H1 (cell line): ENCODE measurements around the gene ENTPD6. TPM values are rescaled to one million over a fixed set of nuclear protein-coding genes. Genes with fewer than 3 reads are reported as not detected.

Experiments
- CTCF ChIA-PET: fragments of 300-600 bp; sonication (Branson Sonifier 250); formaldehyde crosslinking; loops from one replicate; lab custom pipeline; 2021; ENCODE audit not compliant: partially characterized antibody; lab: Charles Lee
- POLR2A ChIA-PET: fragments of 300-600 bp; sonication (Branson Sonifier 250); formaldehyde crosslinking; loops from one replicate; lab custom pipeline; 2021; ENCODE audit warnings: inconsistent platforms; ENCODE audit not compliant: partially characterized antibody; lab: Charles Lee
- DNase-seq, 2 experiments: peaks; one replicate each; pipeline versions ENCODE4 v3.0.0 to v3.0.0-alpha.2; 2010 to 2022; ENCODE audit warnings: low spot score in 2 of 2, low read depth in 1 of 2, mixed read lengths in 1 of 2
- FAIRE-seq: peaks from 2 replicates; lab custom pipeline; 2011; peaks lifted over from hg19 to GRCh38; lab: Jason Lieb, UNC
- H2AFZ ChIP-seq: 2 replicates; pipeline ENCODE4 v1.8.1; 2012; ENCODE audit warnings: low read length, inconsistent platforms
- H2AK5ac ChIP-seq: 2 replicates; pipeline ENCODE4 v1.6.1; 2013; ENCODE audit warnings: low read depth, low read length
- H2BK120ac ChIP-seq: replicated peaks from 2 replicates; pipeline ENCODE3; 2013; ENCODE audit warnings: low read depth, low read length, inconsistent platforms
- H2BK12ac ChIP-seq: 2 replicates; pipeline ENCODE4 v1.6.1; 2013; ENCODE audit warnings: low read depth, low read length
- H2BK15ac ChIP-seq: 2 replicates; pipeline ENCODE4 v1.6.1; 2013; ENCODE audit warnings: low read length
- H2BK20ac ChIP-seq: 2 replicates; pipeline ENCODE4 v1.6.1; 2013; ENCODE audit warnings: low read length
- H2BK5ac ChIP-seq: 2 replicates; pipeline ENCODE4 v1.6.1; 2013; ENCODE audit warnings: low read depth, low read length
- H3K14ac ChIP-seq: 2 replicates; pipeline ENCODE4 v1.6.1; 2013; ENCODE audit warnings: inconsistent platforms; ENCODE audit not compliant: insufficient read length
- H3K18ac ChIP-seq: 2 replicates; pipeline ENCODE4 v1.6.1; 2013; ENCODE audit warnings: low read length; ENCODE audit errors: extremely low read depth
- H3K23ac ChIP-seq: 2 replicates; pipeline ENCODE4 v1.6.1; 2013; ENCODE audit warnings: inconsistent platforms; ENCODE audit not compliant: insufficient read length
- H3K23me2 ChIP-seq: 2 replicates; pipeline ENCODE4 v1.6.1; 2013; ENCODE audit warnings: low read depth, low read length
- H3K27ac ChIP-seq: 2 replicates; pipeline ENCODE4 v1.6.1; 2011; ENCODE audit warnings: low read depth, low read length, inconsistent platforms
- H3K27me3 ChIP-seq, 4 experiments: replicated peaks in 1 of 4; 1 replicate in 1 of 4; 2 replicates in 3 of 4; pipeline versions ENCODE4 v1.6.1 to v1.8.1; 2011 to 2013; ENCODE audit warnings: low read length in 3 of 4, mild to moderate bottlenecking in 3 of 4, inconsistent platforms in 2 of 4, mixed read lengths in 2 of 4, moderate library complexity in 1 of 4; ENCODE audit not compliant: control insufficient read depth in 3 of 4, insufficient read depth in 3 of 4; ENCODE audit errors: extremely low read depth in 1 of 4
- H3K36me3 ChIP-seq, 4 experiments: 2 replicates each; pipeline versions ENCODE4 v1.6.1 to v1.8.1; 2011 to 2013; ENCODE audit warnings: mild to moderate bottlenecking in 4 of 4, low read length in 3 of 4, moderate library complexity in 2 of 4, control low read depth in 1 of 4, inconsistent platforms in 1 of 4; ENCODE audit not compliant: insufficient read depth in 4 of 4, control insufficient read depth in 2 of 4
- H3K4ac ChIP-seq: replicated peaks from 2 replicates; pipeline ENCODE3; 2013; ENCODE audit warnings: low read length, low read depth, mixed read lengths, inconsistent platforms; ENCODE audit not compliant: insufficient read length
- H3K4me1 ChIP-seq, 4 experiments: replicated peaks in 1 of 4; 1 replicate in 1 of 4; 2 replicates in 3 of 4; pipeline versions ENCODE4 v1.6.1 to v1.8.1; 2011 to 2013; ENCODE audit warnings: low read length in 3 of 4, inconsistent platforms in 2 of 4, mixed read lengths in 1 of 4; ENCODE audit not compliant: insufficient read depth in 4 of 4, control insufficient read depth in 3 of 4
- H3K4me2 ChIP-seq, 2 experiments: 2 replicates each; pipeline versions ENCODE4 v1.6.1 to v1.8.1; 2011 to 2013; ENCODE audit warnings: low read depth in 2 of 2, low read length in 2 of 2, control low read depth in 1 of 2, inconsistent platforms in 1 of 2, mild to moderate bottlenecking in 1 of 2; ENCODE audit not compliant: insufficient read depth in 1 of 2
- H3K4me3 ChIP-seq, 4 experiments: fragments of 200-600, 300-600 bp in 1 of 4; sonication (generic), shearing (Covaris generic), sonication (Bioruptor Twin) in 1 of 4; 2 replicates each; pipeline versions ENCODE4 v1.5.1 to v1.8.1; 2011 to 2016; ENCODE audit warnings: low read length in 4 of 4, low read depth in 3 of 4, control low read depth in 2 of 4, inconsistent platforms in 2 of 4, mild to moderate bottlenecking in 2 of 4, mixed read lengths in 1 of 4, moderate library complexity in 1 of 4; ENCODE audit not compliant: insufficient read depth in 2 of 4; ENCODE audit errors: extremely low read depth in 1 of 4
- H3K56ac ChIP-seq: replicated peaks from 2 replicates; pipeline ENCODE3; 2013; ENCODE audit warnings: low read depth, mild to moderate bottlenecking, mixed read lengths, low read length, inconsistent platforms; ENCODE audit not compliant: insufficient read length
- H3K79me1 ChIP-seq: 2 replicates; pipeline ENCODE4 v1.6.1; 2013; ENCODE audit warnings: low read depth, low read length, control low read depth
- H3K79me2 ChIP-seq, 2 experiments: 2 replicates each; pipeline versions ENCODE4 v1.6.1 to v1.8.1; 2012 to 2013; ENCODE audit warnings: low read length in 2 of 2, mild to moderate bottlenecking in 2 of 2, inconsistent platforms in 1 of 2; ENCODE audit not compliant: insufficient read depth in 2 of 2, control insufficient read depth in 1 of 2
- H3K9ac ChIP-seq, 4 experiments: replicated peaks in 1 of 4; 1 replicate in 1 of 4; 2 replicates in 3 of 4; pipeline versions ENCODE4 v1.6.1 to v1.8.1; 2011 to 2013; ENCODE audit warnings: low read depth in 3 of 4, low read length in 3 of 4, control low read depth in 2 of 4, mild to moderate bottlenecking in 2 of 4, moderate library complexity in 2 of 4, inconsistent platforms in 1 of 4; ENCODE audit errors: extremely low read depth in 1 of 4
- H3K9me3 ChIP-seq, 2 experiments: 2 replicates each; pipeline versions ENCODE4 v1.6.1 to v1.8.1; 2012 to 2013; ENCODE audit warnings: mild to moderate bottlenecking in 2 of 2, moderate library complexity in 2 of 2, control low read depth in 1 of 2, inconsistent platforms in 1 of 2, low read depth in 1 of 2, low read length in 1 of 2, mixed read lengths in 1 of 2; ENCODE audit not compliant: insufficient read depth in 2 of 2
- H4K20me1 ChIP-seq, 2 experiments: replicated peaks in 1 of 2; 2 replicates each; pipeline versions ENCODE3 to v1.8.1; 2011 to 2013; ENCODE audit warnings: inconsistent platforms in 2 of 2, low read length in 2 of 2, mild to moderate bottlenecking in 1 of 2; ENCODE audit not compliant: insufficient read depth in 2 of 2, control insufficient read depth in 1 of 2
- H4K5ac ChIP-seq: 2 replicates; pipeline ENCODE4 v1.6.1; 2013; ENCODE audit warnings: low read length, low read depth, mixed read lengths, inconsistent platforms; ENCODE audit not compliant: insufficient read length
- H4K8ac ChIP-seq: 2 replicates; pipeline ENCODE4 v1.8.0; 2013; ENCODE audit warnings: mild to moderate bottlenecking, moderate library complexity, low read length, inconsistent platforms; ENCODE audit not compliant: insufficient read depth; ENCODE audit errors: extremely low read depth
- H4K91ac ChIP-seq: replicated peaks from 2 replicates; pipeline ENCODE3; 2013; ENCODE audit warnings: low read length, mixed read lengths, inconsistent platforms; ENCODE audit not compliant: insufficient read length
- CBX8 ChIP-seq: fragments of 300-800, 300-1000 bp; sonication (generic); IDR thresholded peaks from 2 replicates; pipeline ENCODE4 v1.7.1; 2016; ENCODE audit warnings: low read depth, low read length, borderline replicate concordance
- CEBPB ChIP-seq: IDR thresholded peaks from 2 replicates; pipeline ENCODE4 v1.6.1; 2012; ENCODE audit warnings: low read depth, low read length
- JUND ChIP-seq: IDR thresholded peaks from 2 replicates; pipeline ENCODE4 v1.6.1; 2011; ENCODE audit warnings: mild to moderate bottlenecking, improper control_type of control experiment, low read length
- KDM4A ChIP-seq: IDR thresholded peaks from one replicate; pipeline ENCODE4 v1.7.1; 2012; ENCODE audit warnings: low read depth, mild to moderate bottlenecking, moderate library complexity, low read length, inconsistent platforms; ENCODE audit not compliant: severe bottlenecking
- MAFK ChIP-seq: IDR thresholded peaks from 2 replicates; pipeline ENCODE4 v1.6.1; 2012; ENCODE audit warnings: low read depth, mild to moderate bottlenecking, improper control_type of control experiment, low read length
- POLR2AphosphoS5 ChIP-seq: IDR thresholded peaks from 2 replicates; pipeline ENCODE4 v1.6.1; 2011; ENCODE audit warnings: low read depth, low read length
- RBBP5 ChIP-seq: IDR thresholded peaks from 2 replicates; pipeline ENCODE4 v1.7.1; 2012; ENCODE audit warnings: low read depth, mild to moderate bottlenecking, inconsistent platforms, low read length, moderate library complexity, borderline replicate concordance
- SRF ChIP-seq: IDR thresholded peaks from 2 replicates; pipeline ENCODE4 v1.6.1; 2011; ENCODE audit warnings: mild to moderate bottlenecking, low read depth, low read length, moderate library complexity
- SUZ12 ChIP-seq: fragments of 200-600 bp; sonication (generic); IDR thresholded peaks from 2 replicates; pipeline ENCODE4 v1.6.1; 2012; ENCODE audit warnings: mild to moderate bottlenecking, inconsistent platforms, low read length, moderate library complexity, mixed read lengths
- TBP ChIP-seq: IDR thresholded peaks from 2 replicates; pipeline ENCODE4 v1.6.1; 2011; ENCODE audit warnings: low read depth, low read length, improper control_type of control experiment
- TCF12 ChIP-seq: IDR thresholded peaks from 2 replicates; pipeline ENCODE4 v1.6.1; 2011; ENCODE audit warnings: low read depth, mild to moderate bottlenecking, low read length
- YY1 ChIP-seq: IDR thresholded peaks from 2 replicates; pipeline ENCODE4 v1.6.1; 2011; ENCODE audit warnings: low read depth, mild to moderate bottlenecking, low read length
- WGBS, 2 experiments: shearing (Covaris generic) in 1 of 2; methylation state at CpG; one replicate each; pipeline versions ENCODE4 v1.1.6 to v1.1.7; 2013 to 2015; ENCODE audit warnings: low lambda C conversion rate in 2 of 2, mixed read lengths in 2 of 2, inconsistent platforms in 1 of 2, low coverage in 1 of 2, missing lambda C conversion rate in 1 of 2; ENCODE audit not compliant: insufficient replicate concordance in 2 of 2, insufficient coverage in 1 of 2, insufficient read length in 1 of 2; ENCODE audit errors: extremely low coverage in 1 of 2, missing lambda C conversion rate in 1 of 2; 5-methylcytosine and 5-hydroxymethylcytosine counted together
- polyA plus RNA-seq, 7 experiments: library from polyadenylated mRNA; depleted of rRNA in 3 of 7; stranded (reverse) in 5 of 7; unstranded in 2 of 7; fragments of >200 nt in 5 of 7; fragments of 200-250 nt in 2 of 7; gene quantifications; 1 replicate in 5 of 7; 2 replicates in 1 of 7; 4 replicates in 1 of 7; pipeline versions ENCODE4 v1.2.1 to v1.2.3, GENCODE V29; 2011 to 2013; ENCODE audit warnings: missing spikeins in 2 of 7, mixed read lengths in 2 of 7
- total RNA-seq: library from RNA; stranded (reverse); fragmentation: NEBNext Ultra II Directional; extraction: Animal tissue kit (Norgen Biotek cat#: 25700); gene quantifications from 2 replicates; pipeline ENCODE4 v1.2.1, GENCODE V29; 2021

The ENTPD6 gene
- total and polyA plus RNA-seq, 2 of the 8 experiments (the other 6 are each of a cell fraction or from before 2014, with no cell fraction given): 47.8 to 57.3 TPM

GRCh38 chr20:25229486-25230165, 34.1 kb downstream of the ENTPD6 start:
- Histone ChIP-seq H3K9me3 (no peaks in the 10 kb centered on the region), H3K4me2 (no peak overlapping the region), H4K20me1 (no peaks in the 10 kb centered on the region), H2AK5ac (no peak overlapping the region), H2BK15ac (no peak overlapping the region), H3K4ac (no peak overlapping the region), H3K4me3 (no peak overlapping the region), H3K23ac (no peak overlapping the region), H3K9ac (no peak overlapping the region), H2BK120ac (no peak overlapping the region), H4K5ac (no peak overlapping the region), H3K18ac (no peak overlapping the region), H3K4me1 (no peaks in the 10 kb centered on the region), H3K79me1 (no peaks in the 10 kb centered on the region), H3K23me2 (no peaks in the 10 kb centered on the region), H2BK12ac (no peak overlapping the region), H4K91ac (no peak overlapping the region), H3K27me3 (no peaks in the 10 kb centered on the region), H4K8ac (no peak overlapping the region; the same call in 1 of the 2 replicates), H3K56ac (no peak overlapping the region), H3K27ac (no peak overlapping the region), H2BK20ac (no peak overlapping the region), H3K36me3 (no peaks in the 10 kb centered on the region)
- ChIA-PET CTCF (interaction anchor here (0.6 to 2.3 kb wide), 3 partner anchors 13 to 77 kb away, joined by 3 to 11 read pairs (median 3); no protein-coding TSS in a partner anchor), POLR2A (interaction anchor here (1.1 kb wide), 1 partner anchor 19 kb away, joined by 4 read pairs; the partner anchor contains the start of gene PYGB)
- 88% methylated on average over 23 of the region's 23 CpGs; no CpG with 5 or more reads in 1 of the 2 experiments for WGBS, 2 experiments
- no peak for FAIRE-seq
- no peak for TF ChIP-seq YY1
- no peak for TF ChIP-seq MAFK
- TF ChIP-seq RBBP5: no peak
- no peak for TF ChIP-seq JUND
- TF ChIP-seq CBX8: no peak
- TF ChIP-seq POLR2AphosphoS5: no peak
- no peak for TF ChIP-seq CEBPB
- TF ChIP-seq KDM4A: no peak
- TF ChIP-seq SRF: no peak
- TF ChIP-seq SUZ12: no peak
- TF ChIP-seq TBP: no peak
- no peak for TF ChIP-seq TCF12
- TF ChIP-seq, all 59 proteins: peak for 0
- Histone ChIP-seq H2BK5ac (no peak overlapping the region; the same call in 1 of the 2 replicates), H3K14ac (no peak overlapping the region), H2AFZ (no peak overlapping the region), H3K79me2 (no peaks in the 10 kb centered on the region)
- DNase-seq: no peak
